GM04503 (cell line): ENCODE measurements around the gene TMEM106C.

Source experiments
- DNase-seq: peaks from one replicate; pipeline ENCODE4 v3.0.0-alpha.2; 2012; ENCODE audit warnings: low read depth

TMEM106C gene

GRCh38 chr12:48016373-48017020 lies 53.1 kb downstream of the TMEM106C start:
- DNase-seq, result no peak

- no peak for DNase-seq
Observed at GRCh38 chr12:48017496-48017895, 54.1 kb downstream of the TMEM106C start.

- DNase-seq, result no peak
Observed at GRCh38 chr12:48017921-48018617, 54.7 kb downstream of the TMEM106C start.
